HG02981 (cell line): ENCODE data around the gene TEX2.
A peak's percentile ranks its signal among the peaks of the same experiment; 100 is the strongest.

ENCODE experiments used
- ATAC-seq: cut with Tn5 transposase; IDR thresholded peaks from one replicate; pipeline ENCODE4 v1.9.1; 2021; ENCODE audit warnings: mild to moderate bottlenecking, moderate library complexity; ENCODE audit not compliant: unreplicated experiment

The TEX2 gene

DNA sequence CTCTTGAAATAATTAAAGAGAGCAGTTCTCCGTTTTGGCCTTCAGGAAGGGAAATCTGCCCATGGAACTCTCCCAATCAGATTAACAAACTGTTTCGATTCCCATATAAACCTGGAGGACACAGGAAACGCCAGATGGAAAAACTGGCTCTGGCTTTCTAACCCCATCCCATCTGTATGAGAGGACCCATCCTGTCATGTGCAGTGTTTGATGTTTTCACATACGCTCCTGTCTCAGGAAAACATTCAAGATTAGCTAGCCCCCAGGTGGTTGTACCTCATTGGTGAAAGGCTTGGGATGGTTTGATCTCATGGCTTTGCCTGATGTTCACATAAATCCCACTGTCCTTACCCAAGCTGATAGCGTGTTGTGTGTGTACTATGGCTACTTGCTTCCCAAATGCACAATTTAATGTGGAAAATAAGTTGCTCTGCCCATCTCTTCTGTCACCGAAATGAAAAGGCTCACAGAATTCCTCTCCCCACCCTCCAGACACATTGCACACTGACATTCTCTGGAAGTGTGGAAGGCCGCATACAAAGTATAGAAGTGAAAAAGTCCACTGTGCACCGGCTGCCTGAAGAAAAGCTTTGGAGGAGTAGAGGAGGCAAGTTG lies 114.9 kb downstream of the TEX2 start:
- ATAC-seq = no peak

DNA sequence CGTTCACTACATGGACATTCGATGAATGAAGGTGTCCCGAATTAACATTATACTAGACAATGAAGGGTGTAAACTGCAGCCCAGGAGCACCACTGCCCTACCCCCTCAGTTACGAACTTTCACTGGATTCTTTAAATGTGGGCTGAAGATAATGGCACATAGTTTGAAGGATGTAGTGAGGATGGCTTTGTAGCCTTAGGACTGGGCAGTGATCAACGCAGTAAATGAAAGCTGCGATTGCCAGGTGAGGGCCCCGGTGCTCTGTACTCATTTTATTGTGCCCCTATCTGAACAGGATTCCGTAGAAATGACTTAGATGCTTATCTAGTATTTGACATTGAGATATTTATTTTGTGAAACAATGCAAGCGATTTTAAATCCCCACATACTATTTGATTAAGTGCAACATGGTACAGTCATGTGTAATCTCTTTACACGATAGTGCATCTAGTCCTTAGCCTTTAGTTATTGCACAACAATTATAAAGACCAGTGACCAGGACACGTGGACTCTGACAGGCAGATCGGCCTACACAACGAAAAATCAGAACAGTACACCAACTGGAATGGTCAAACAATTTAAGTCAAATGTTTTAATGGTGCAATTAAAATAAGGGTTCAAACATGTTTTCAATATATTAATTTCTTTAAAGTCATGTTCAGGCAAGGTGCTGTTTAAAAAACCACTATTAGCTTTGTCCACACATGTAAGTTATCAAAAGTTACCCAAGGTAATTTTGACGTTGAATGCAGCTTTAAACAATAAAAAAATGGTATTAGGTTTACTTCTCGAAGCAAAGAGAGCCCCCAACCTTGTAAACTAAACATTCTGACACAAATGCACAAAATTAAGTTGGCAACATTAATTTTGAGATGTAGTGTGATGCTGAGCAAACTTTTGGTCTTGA lies 115.7 kb downstream of the TEX2 start:
- ATAC-seq = no peak

DNA sequence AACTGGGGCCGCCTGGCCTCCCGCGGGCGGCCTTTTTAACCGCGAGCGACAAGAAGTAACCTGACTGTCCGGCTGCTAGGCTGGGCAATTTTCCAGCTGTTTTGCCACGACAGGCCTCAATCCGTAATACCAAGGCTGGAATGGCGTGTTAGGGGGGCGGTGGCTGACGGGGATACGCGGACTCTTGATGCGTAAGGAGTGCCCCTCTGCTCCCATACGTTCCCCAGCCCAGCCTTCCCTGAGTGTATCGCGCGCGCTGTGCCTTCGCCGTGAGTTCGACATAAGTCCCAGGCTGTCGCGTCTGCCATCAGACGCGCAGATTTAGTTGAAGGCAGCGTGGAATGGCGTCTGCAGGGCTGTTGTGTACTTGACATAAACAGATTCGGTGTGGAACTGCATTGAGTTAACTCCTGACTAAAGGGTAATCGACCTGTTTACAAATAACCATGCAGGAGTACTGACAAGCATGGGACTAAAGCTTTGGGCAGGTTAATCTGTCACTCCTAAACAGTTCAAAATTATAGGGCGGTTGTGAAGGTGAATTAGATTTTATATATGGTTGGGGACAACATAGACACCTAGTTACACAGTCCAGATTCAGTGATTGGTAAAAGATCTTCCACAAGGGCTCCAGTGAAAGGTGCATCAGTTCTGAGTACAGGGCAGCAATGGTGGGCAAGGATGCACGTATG lies 116.5 kb downstream of the TEX2 start:
- no peak for ATAC-seq

DNA sequence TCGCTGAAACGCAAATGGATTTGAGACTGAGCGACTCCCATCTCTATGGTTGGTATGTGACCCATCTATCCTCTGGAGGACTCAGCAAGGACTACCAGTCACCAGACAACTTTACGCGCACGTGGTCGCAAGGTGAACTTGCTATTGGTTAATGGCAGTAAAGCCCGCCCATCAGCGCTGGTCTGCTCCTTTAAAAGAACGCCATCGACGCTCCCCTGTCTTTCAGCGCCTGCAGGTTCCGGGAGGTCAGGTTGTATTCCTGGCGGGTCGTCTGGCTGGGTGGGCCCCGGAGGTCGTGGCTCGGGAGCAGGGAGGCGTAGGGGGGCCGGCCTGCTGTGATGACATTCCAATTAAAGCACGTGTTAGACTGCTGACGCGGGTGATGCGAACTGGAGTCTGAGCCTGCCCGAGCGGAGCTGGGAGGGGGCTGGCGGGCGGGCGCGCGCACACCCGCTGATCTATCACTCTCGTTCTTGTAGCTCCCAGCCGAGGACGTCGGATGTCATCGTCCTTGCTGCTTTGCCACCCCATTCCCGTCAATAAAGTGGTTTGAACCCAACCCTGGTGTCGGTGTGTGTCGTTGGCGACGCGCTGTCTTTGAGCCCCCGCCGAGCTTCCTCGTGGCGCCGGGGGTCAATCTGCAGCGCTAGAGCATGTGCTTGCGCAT lies 117.2 kb downstream of the TEX2 start:
- ATAC-seq = peak; percentile 92

DNA sequence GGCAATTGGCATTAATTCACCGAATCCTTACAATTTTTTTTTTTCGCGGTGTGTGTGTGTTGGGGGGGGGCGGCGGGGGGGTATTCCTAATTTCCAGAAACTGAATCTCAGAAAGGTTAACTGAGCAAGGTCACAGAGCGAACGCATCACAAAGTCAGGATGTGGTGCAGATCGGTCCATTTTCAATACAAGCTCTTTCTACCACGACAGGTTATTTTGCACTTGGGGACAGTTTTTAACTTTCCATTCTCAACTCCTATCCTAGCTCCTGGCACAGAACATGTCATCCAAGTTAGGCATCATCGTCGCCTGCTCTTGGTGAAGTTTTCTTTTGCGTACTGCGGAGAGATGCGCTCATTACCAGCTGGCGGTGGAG lies 117.7 kb downstream of the TEX2 start:
- ATAC-seq = no peak

DNA sequence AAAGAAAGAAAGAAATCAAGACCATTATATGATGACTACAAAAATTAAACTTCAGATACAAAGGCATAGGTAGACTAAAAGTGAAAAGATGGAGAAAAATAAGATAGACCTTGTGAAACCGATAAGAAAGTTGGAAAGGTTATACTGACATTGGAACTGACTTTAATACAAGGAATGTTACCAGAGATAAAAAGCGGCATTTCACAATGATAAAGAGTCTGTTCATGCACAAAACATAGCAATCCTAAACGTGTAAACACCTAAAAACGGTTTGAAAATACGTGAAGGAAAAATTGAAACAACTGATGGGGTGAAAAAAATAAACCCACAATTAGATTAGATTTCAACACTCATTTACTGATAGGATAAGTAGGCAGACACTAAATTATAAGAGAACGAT lies 123.5 kb downstream of the TEX2 start:
- ATAC-seq = no peak

DNA sequence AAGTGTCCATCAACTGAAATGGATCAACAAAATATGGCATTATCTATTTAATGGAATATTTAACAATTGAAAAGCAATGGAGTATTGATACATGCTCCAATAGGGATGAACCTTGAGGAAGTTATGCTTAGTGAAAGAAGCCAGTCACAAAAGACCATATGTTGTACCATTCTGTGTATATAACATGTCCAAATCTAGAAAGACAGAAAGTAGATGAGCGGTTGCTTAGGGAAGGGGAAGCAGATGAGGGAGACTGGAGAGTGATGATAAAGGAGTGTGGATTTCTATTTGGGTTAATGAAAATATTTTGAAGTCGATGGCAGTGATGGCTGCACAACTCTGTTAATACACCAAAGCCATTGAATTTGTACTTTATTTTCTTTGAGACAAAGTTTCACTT lies 124.6 kb downstream of the TEX2 start:
- ATAC-seq = no peak

DNA sequence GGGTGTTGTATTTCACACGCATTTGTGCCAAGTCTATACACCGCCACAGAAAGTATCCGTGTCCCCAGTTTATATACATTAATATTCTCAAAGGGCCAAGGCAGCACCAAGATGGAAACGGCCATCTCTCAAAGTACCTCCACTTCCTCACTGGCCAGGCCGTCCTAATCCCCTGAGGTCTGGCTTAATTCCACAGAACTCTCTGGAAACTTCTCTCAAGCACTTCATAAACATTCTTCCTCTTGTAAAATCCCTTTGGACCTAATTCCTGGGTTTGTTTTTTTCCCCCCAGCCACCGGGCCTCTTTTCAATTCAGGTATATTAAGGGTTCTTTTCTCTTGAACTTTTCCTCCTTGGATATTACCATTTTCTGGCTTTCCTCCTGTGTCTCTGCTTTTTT lies 128.1 kb downstream of the TEX2 start:
- ATAC-seq = no peak

DNA sequence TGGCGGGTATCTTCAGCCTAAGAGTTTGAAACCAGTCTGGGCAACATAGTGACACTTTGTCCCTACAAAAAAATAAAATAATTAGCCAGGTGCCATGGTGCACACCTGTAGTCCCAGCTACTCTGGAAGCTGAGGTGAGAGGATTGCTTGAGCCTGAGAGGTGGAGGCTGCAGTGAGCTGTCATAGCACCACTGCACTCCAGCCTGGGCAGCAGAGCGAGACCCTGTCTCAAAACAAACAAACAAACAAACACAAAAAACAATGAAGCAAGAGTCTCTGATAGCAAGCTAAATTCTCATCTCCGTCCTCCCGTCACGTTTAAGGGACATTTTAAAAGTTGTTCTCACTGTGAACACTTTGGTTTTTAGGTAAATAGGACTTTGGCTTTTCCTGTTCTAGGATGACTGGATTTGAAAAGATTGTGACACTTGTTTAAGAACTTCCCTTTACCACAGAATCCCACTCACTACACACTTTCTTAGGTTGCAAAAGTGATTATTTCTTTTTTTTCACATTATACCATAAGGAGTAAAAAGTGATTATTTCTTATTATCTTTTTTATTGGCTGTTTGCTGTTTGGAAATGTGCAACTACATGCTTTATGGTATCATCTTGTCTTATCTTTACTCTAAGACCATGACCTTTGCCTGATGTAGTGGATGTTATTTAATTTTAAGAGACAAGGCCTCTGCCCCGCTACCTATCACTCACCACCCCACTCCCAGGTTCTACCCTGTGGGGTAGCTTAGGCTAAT lies 128.7 kb downstream of the TEX2 start:
- ATAC-seq = no peak

DNA sequence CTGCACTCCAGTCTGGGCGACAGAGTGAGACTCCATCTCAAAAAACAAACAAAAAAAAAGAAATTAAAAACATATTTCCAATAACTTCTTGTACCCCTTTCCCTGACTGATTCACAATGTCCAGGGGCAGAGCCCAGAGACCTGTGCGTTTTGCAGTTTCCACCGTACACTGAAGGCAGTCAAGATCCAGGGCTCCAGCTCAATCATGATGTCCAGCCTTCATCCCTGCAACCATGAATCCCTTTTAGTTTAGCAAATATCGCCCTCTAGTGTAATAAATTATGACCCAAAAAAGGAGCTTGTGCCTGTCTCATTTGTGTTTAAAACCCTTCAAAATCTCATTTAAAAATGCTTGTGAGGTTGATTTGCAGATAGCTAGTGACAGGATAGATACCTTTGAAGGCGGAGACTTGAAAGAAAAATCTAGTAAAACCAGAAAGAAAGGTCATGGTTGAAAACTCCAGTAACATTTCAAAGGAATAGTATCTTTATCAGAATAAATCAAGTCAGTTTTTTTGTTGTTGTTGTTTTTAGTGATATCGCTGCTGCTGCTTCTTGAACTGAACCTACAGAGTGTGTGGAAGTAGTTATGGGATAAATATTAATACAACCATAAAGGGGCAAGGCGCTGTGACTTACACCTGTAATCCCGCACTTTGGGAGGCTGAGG lies 129.4 kb downstream of the TEX2 start:
- ATAC-seq = no peak

DNA sequence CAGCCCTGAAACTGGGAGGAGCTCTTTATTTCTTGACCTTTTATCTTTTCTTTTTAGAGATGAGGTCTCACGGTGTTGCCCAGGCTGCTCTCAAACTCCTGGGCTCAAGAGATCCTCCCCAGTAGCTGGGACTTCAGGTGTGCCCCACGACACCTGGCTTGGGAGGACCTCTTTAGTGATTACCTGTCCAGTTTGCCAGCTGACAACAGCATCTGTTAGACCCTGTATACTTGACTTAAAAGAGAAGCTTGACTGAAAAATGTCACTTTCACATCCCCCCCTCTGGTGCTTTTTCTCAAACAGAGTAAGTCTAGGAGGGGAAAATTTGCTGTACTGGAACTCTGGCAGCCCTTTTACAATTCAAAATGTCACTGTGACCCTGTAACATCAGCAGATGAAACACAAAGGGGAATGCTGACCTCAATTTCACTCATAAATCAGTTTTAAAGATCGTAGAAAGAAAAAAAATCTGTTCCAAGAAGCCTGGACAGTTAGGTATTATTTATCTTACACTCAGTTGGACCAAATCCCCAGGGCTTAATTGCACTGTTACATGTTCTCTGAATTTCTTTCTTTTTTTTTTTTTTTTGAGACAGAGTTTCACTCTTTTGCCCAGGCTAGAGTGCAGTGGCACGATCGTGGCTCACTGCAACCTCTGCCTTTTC lies 131.3 kb downstream of the TEX2 start:
- no peak for ATAC-seq

DNA sequence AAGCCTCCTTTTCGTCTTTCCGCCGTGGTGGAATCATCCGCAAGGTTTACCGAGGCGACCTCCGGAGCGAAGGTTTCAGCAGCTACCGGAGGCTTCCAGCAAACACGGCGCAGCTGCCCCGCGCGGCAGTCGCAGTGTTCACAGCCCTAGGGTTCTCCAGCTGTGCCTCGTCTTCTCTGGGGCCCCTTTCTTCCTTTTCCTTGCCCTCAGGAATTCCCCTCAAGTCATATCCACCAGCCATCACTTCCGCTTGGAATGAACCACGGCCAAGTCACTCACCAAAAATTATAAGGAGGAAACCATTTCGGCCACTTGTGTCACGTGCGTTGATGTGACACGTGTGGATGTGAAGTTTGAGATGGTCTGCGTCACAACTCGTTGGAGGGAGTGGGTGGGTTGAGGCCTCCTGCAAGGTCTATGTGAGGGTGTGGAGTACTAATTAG lies 132.5 kb downstream of the TEX2 start:
- ATAC-seq = peak; percentile 32

DNA sequence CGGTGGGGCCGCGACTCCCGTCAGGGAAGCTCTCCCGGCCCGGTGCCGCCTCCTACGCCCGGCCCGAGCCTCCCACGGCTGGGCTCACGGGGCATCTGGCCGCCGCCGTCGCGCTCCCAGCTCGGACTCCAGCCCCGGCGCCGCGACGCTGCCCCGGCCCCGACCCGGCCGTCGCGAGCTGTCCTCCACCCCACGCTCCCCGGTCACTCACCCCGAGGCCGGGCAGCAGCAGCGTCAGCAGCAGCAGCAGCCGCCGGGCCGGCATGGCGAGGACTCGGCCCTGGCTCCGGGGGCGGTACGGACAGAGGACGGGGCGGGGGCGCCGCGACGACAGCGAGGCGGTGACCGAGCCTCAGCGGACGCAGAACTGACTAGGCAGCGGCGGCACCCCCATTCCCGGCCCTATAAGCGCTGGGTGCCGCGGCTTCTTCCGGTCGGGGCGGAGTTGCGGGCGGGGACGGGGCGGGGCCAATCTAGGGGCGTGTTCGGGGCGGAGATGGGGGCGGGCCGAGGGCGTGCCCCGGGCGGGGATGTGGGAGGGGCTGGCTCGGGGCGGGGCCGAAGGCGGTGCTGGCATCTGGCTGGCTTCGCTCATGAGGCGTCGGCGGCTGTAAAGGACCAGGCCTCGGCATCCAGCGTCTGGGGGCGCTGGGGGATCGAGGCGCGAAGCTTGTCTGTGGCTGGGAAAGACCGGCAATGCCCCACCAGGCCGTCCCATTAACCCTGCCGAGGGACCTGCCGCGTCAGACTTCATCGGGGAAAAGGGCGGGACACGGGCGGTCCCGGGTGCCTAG lies 133.1 kb downstream of the TEX2 start, which contains the start of gene ERN1:
ERN1 (minus strand) TSS at position 380 of the 794 bp plus-strand sequence; CDS start at position 265, 115 bp downstream.
- peak; percentile 77 for ATAC-seq

DNA sequence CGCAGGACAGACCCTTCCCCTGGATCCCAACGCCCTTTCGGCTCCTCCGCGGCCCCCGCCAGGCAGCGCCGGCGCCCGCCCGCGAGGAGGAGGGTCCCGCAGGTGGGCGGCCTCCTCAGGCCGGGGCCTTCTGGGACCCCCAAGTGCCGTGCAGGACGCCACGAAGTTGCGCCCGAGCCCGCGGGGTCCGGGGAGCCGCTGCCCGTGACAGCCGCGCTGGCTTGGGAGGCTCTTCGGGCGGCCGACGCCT lies 133.6 kb downstream of the TEX2 start:
- no peak for ATAC-seq

DNA sequence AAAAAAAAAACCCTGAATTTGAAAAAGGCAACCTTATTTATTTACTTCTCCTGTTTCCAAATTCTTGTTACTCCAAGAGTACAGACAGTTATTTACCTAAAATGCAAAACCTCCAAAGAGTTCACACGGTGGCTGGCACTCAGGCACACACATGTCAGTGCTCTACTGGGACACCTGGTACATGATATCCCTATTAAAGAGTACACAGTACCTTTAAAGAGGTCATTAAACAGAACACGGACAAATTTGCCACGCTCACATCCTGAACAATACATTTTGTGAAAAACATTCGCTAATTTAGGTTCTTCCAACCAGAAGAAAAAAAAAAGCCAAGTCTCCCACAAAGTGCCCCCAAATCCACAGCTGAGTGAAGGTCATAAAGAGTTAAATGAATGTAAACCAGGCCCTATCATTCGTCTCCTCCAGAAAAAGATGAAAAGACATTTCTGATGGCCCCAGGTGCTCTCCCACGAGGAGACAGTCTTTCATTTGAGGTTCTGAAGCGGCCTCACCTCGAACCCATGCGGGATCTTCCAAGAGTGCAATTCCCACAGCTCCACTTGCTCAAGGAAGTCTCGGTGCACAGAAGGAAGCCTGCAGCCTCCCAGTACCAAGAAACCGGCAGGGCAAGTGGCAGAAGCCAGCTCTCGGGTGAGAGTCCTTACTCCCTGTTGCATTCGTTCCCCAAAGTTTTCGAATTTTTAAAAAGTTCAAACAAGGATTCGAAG lies 134.1 kb downstream of the TEX2 start:
- ATAC-seq = no peak

DNA sequence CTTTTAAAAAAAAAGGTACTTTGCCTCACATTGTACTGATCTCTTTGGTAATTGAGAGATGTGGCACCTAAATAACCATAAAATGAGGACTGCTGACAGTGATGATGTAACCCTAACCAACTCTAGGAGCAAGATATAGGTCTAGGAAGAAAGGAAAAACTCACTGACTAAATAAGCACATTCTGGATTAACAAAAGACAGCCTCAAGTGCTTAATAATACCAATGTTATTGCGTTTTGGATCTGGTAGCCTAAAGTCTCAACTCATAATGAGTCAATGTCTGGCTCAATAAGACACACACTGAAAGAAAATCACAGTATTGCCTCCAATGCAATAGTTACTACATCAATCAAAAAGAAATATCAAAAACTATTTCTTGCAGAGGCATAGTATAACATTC lies 136.1 kb downstream of the TEX2 start:
- ATAC-seq = no peak

DNA sequence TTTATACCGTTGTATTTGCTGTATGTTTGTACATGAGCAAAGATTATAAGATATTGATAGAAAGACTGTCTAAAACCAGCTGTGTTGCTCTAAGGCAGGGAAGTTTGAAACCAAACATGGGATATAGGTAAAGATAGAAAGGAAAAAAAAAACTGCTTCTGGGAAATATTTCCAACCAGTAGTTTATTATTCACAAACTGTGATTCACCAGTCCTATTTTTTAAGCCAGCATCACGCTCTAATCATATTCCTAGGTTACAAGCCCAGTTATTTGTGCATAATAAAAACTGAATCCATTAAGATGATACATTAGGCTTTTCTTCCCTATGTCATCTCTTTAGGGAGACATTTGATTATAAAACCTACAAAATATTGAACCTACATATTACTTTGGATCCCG lies 137.1 kb downstream of the TEX2 start:
- no peak for ATAC-seq

DNA sequence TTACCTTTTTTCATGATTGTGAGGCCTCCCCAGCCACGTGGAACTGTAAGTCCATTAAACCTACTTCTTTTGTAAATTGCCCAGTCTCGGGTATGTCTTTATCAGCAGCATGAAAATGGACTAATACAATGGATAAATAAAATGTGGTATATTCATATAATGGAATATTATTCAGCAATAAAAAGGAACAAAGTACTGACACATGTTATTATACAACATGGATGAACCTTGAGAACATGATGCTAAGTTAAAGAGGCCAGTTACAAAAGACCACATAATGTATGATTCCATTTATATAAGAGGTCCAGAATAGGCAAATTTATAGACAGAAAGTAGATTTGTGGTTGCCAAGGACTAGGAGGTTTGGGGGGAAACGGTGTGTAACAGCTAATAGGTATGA lies 138.5 kb downstream of the TEX2 start:
- no peak for ATAC-seq
